ENCODE data around the gene SDCCAG8. TPM values are rescaled to one million over a fixed set of nuclear protein-coding genes. Genes with fewer than 3 reads are reported as not detected.

SDCCAG8 gene
- polyA plus RNA-seq, 2 of the 4 experiments (the other 2 are of a cell fraction): 48.8 to 64.8 TPM

DNA sequence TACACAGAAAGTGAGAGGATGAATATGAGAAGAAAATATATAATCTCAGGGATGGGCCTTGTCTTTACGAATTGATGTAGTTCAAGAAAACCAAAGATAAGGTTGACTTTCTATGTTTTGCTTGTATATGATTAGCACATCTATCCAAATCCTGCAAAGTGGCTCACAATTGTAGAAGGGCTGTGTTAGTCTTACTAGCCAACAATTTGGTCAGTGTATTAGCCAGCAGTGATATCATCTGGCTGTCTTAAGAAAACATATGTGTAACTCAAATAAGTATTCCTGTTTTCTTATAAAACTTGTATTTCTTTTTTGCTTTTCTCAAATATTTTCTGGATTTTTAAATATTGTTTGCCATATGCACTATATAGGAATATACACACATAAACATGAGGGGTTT, 5.5 kb downstream of the SDCCAG8 start:
- TF ChIP-seq HMGXB4 (CRISPR knock-in tag; IDR thresholded peaks at IDR 0.05; ENCODE audit: borderline replicate concordance): no peak
- TF ChIP-seq, protein P1, sequence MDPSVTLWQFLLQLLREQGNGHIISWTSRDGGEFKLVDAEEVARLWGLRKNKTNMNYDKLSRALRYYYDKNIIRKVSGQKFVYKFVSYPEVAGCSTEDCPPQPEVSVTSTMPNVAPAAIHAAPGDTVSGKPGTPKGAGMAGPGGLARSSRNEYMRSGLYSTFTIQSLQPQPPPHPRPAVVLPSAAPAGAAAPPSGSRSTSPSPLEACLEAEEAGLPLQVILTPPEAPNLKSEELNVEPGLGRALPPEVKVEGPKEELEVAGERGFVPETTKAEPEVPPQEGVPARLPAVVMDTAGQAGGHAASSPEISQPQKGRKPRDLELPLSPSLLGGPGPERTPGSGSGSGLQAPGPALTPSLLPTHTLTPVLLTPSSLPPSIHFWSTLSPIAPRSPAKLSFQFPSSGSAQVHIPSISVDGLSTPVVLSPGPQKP (IDR thresholded peaks at IDR 0.05; ENCODE audit: low read depth, low read length): no peak
- TF ChIP-seq, protein P2, sequence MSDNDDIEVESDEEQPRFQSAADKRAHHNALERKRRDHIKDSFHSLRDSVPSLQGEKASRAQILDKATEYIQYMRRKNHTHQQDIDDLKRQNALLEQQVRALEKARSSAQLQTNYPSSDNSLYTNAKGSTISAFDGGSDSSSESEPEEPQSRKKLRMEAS (IDR thresholded peaks at IDR 0.05): no peak
- no peak for TF ChIP-seq SREBF2 (IDR thresholded peaks at IDR 0.05)
- no peak for TF ChIP-seq CHD4 (IDR thresholded peaks at IDR 0.05; ENCODE audit: borderline replicate concordance)
- TF ChIP-seq FOSB (CRISPR knock-in tag; IDR thresholded peaks at IDR 0.05): no peak
- no peak for TF ChIP-seq POLR2AphosphoS2 (conservative IDR thresholded peaks at IDR 0.05; ENCODE audit: low read length)
- TF ChIP-seq EHF (CRISPR knock-in tag; IDR thresholded peaks at IDR 0.05): no peak
- no peak for TF ChIP-seq KDM1A (IDR thresholded peaks at IDR 0.05; ENCODE audit: low read depth)
- no peak for TF ChIP-seq ATOH8 (CRISPR knock-in tag; IDR thresholded peaks at IDR 0.05; ENCODE audit: low read depth)
- no peak for TF ChIP-seq ZFP36 (IDR thresholded peaks at IDR 0.05; ENCODE audit: borderline replicate concordance, partially characterized antibody)
- no peak for TF ChIP-seq HOXB13 (CRISPR knock-in tag; IDR thresholded peaks at IDR 0.05; ENCODE audit: low read depth)
- no peak for TF ChIP-seq MAFK (IDR thresholded peaks at IDR 0.05; ENCODE audit: partially characterized antibody)
- TF ChIP-seq HOXA7 (CRISPR knock-in tag; IDR thresholded peaks at IDR 0.05): no peak
- TF ChIP-seq BCL3 (IDR thresholded peaks at IDR 0.05): no peak
- no peak for TF ChIP-seq POLR2A (IDR thresholded peaks at IDR 0.05; ENCODE audit: low read length)
- TF ChIP-seq, protein P3, sequence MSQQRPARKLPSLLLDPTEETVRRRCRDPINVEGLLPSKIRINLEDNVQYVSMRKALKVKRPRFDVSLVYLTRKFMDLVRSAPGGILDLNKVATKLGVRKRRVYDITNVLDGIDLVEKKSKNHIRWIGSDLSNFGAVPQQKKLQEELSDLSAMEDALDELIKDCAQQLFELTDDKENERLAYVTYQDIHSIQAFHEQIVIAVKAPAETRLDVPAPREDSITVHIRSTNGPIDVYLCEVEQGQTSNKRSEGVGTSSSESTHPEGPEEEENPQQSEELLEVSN (IDR thresholded peaks at IDR 0.05; ENCODE audit: borderline replicate concordance, low read depth): no peak
- H3K27ac ChIP-seq: no peak overlapping the region
- H3K9me3 ChIP-seq: no peaks in the 10 kb centered on the region
- H3K4me2 ChIP-seq: no peak overlapping the region
- no peak overlapping the region for H3K4me3 ChIP-seq
- DNase-seq (ENCODE audit: low read depth in 1 of 2, low spot score in 1 of 2) (no peak), ATAC-seq (no peak), FAIRE-seq (no peak)
- POLR2A ChIA-PET: no interaction called here
- peaks cover 20% of the 10 kb centered on the region for H3K4me1 ChIP-seq
- CTCF ChIA-PET: no interaction called here
- WGBS (ENCODE audit: missing lambda C conversion rate): 97% methylated on average over 1 of the region's 1 CpG

GRCh38 chr1:243264717-243265116, 8.9 kb downstream of the SDCCAG8 start:
- FAIRE-seq (no peak), ATAC-seq (no peak), DNase-seq (ENCODE audit: low read depth in 1 of 2, low spot score in 1 of 2) (peak in 1 of 2 experiments; percentile 5)
- Histone ChIP-seq H3K9me3 (no peaks in the 10 kb centered on the region), H3K4me3 (no peak overlapping the region), H3K4me1 (peaks cover 36% of the 10 kb centered on the region), H3K27ac (peak overlapping the region in 1 of 2 experiments; percentile 65; a peak in 3 of 6 replicates), H3K4me2 (no peak overlapping the region)
- WGBS (ENCODE audit: missing lambda C conversion rate): 68% methylated on average over 2 of the region's 2 CpGs
- CTCF ChIA-PET: no interaction called here
- POLR2A ChIA-PET: interaction anchor here (0.6 to 2.4 kb wide), 2 partner anchors 9 to 10 kb away, joined by 4 to 12 read pairs; partner anchors contain the start of genes CEP170 and SDCCAG8
- no peak for TF ChIP-seq USF2 (IDR thresholded peaks at IDR 0.05)
- no peak for TF ChIP-seq TFCP2L1 (CRISPR knock-in tag; IDR thresholded peaks at IDR 0.05)
- no peak for TF ChIP-seq KDM5A (IDR thresholded peaks at IDR 0.05)
- TF ChIP-seq BHLHE40 (IDR thresholded peaks at IDR 0.05; ENCODE audit: low read depth, low read length): no peak
- no peak for TF ChIP-seq HEYL (CRISPR knock-in tag; IDR thresholded peaks at IDR 0.05)
- no peak for TF ChIP-seq JUNB (IDR thresholded peaks at IDR 0.05)
- no peak for TF ChIP-seq NFE2L2 (conservative IDR thresholded peaks at IDR 0.05; ENCODE audit: low read length)

Data from A549 (cell line).